ENCODE results near the gene BLCAP.
"Not testable (repeated sequence)": the region's sequence is repeated elsewhere in the genome, so short reads cannot be mapped to it uniquely, and the experiment has no call there.

Gene BLCAP

GRCh38 chr20:37552415-37552814, 24.7 kb upstream of the BLCAP start:
- H3K4me3 ChIP-seq (replicated peaks; ENCODE audit: insufficient read depth, low read length), result no peak overlapping the region
- no peaks in the 10 kb centered on the region for H3K27me3 ChIP-seq (ENCODE audit: insufficient read depth, poor library complexity, severe bottlenecking)
- no peak for DNase-seq (ENCODE audit: low read depth in 1 of 2, low spot score in 1 of 2)
- TF ChIP-seq SPI1 (IDR thresholded peaks at IDR 0.05; ENCODE audit: borderline replicate concordance, low read depth) (no peak), POLR2AphosphoS5 (IDR thresholded peaks at IDR 0.05; ENCODE audit: low read depth) (no peak), CTCF (IDR thresholded peaks at IDR 0.05; ENCODE audit: insufficient read depth, low read length) (no peak), GABPA (IDR thresholded peaks at IDR 0.05; ENCODE audit: low read depth) (no peak)
- no peak overlapping the region for H3K27ac ChIP-seq (replicated peaks)

GRCh38 chr20:37551660-37552059, 24.0 kb upstream of the BLCAP start:
- H3K27me3 ChIP-seq (ENCODE audit: insufficient read depth, poor library complexity, severe bottlenecking); DNase-seq (ENCODE audit: low read depth in 1 of 2, low spot score in 1 of 2); H3K4me3 ChIP-seq (replicated peaks; ENCODE audit: insufficient read depth, low read length); H3K27ac ChIP-seq (replicated peaks): not testable (repeated sequence)

GRCh38 chr20:37550101-37550920, 22.6 kb upstream of the BLCAP start:
- DNase-seq (ENCODE audit: low read depth in 1 of 2, low spot score in 1 of 2); H3K27ac ChIP-seq (replicated peaks); H3K4me3 ChIP-seq (replicated peaks; ENCODE audit: insufficient read depth, low read length); H3K27me3 ChIP-seq (ENCODE audit: insufficient read depth, poor library complexity, severe bottlenecking): not testable (repeated sequence)

- no peaks in the 10 kb centered on the region for H3K27me3 ChIP-seq (ENCODE audit: insufficient read depth, poor library complexity, severe bottlenecking)
- DNase-seq (ENCODE audit: low read depth in 1 of 2, low spot score in 1 of 2), result no peak
- no peak overlapping the region for H3K4me3 ChIP-seq (replicated peaks; ENCODE audit: insufficient read depth, low read length)
- no peak for TF ChIP-seq SPI1 (IDR thresholded peaks at IDR 0.05; ENCODE audit: borderline replicate concordance, low read depth)
- no peak for TF ChIP-seq GABPA (IDR thresholded peaks at IDR 0.05; ENCODE audit: low read depth)
- no peak for TF ChIP-seq CTCF (IDR thresholded peaks at IDR 0.05; ENCODE audit: insufficient read depth, low read length)
- TF ChIP-seq POLR2AphosphoS5 (IDR thresholded peaks at IDR 0.05; ENCODE audit: low read depth), result no peak
- no peak for TF ChIP-seq REST (IDR thresholded peaks at IDR 0.05; ENCODE audit: insufficient replicate concordance, low read depth)
- H3K27ac ChIP-seq (replicated peaks), result no peak overlapping the region
These were observed 20.2 kb upstream of the BLCAP start for GRCh38 chr20:37547912-37548311.

GRCh38 chr20:37545516-37545915, 17.8 kb upstream of the BLCAP start:
- Histone ChIP-seq H3K27me3 (ENCODE audit: insufficient read depth, poor library complexity, severe bottlenecking) (no peaks in the 10 kb centered on the region), H3K27ac (replicated peaks) (no peak overlapping the region), H3K4me3 (replicated peaks; ENCODE audit: insufficient read depth, low read length) (no peak overlapping the region)
- TF ChIP-seq REST (IDR thresholded peaks at IDR 0.05; ENCODE audit: insufficient replicate concordance, low read depth) (no peak), GABPA (IDR thresholded peaks at IDR 0.05; ENCODE audit: low read depth) (no peak), CTCF (IDR thresholded peaks at IDR 0.05; ENCODE audit: insufficient read depth, low read length) (no peak), SPI1 (IDR thresholded peaks at IDR 0.05; ENCODE audit: borderline replicate concordance, low read depth) (no peak), POLR2AphosphoS5 (IDR thresholded peaks at IDR 0.05; ENCODE audit: low read depth) (no peak)
- no peak for DNase-seq (ENCODE audit: low read depth in 1 of 2, low spot score in 1 of 2)

Data from HL-60 (cell line).